Bronchial epithelial cell (primary cell): ENCODE data around the gene PEX14. TPM values are rescaled to one million over a fixed set of nuclear protein-coding genes. Genes with fewer than 3 reads are reported as not detected.
A peak's percentile ranks its signal among the peaks of the same experiment; 100 is the strongest.

Experiments used
- DNase-seq: peaks from one replicate; pipeline ENCODE4 v3.0.0-alpha.2; 2010; ENCODE audit warnings: low read depth
- FAIRE-seq: peaks from 2 replicates; lab custom pipeline; 2011; peaks lifted over from hg19 to GRCh38; lab: Jason Lieb, UNC
- H3K27me3 ChIP-seq: 2 replicates; pipeline ENCODE4 v1.5.1; 2011; ENCODE audit warnings: low read length; ENCODE audit not compliant: control insufficient read depth, insufficient read depth
- H3K36me3 ChIP-seq: 2 replicates; pipeline ENCODE4 v1.5.1; 2011; ENCODE audit warnings: low read length; ENCODE audit not compliant: control insufficient read depth, insufficient read depth
- H3K4me3 ChIP-seq: 2 replicates; pipeline ENCODE4 v1.5.1; 2011; ENCODE audit warnings: mild to moderate bottlenecking, low read depth, low read length, control low read depth
- total RNA-seq: library from RNA; depleted of rRNA; stranded (reverse); fragments of >200 nt; gene quantifications from 2 replicates; pipeline ENCODE4 v1.2.1, GENCODE V29; 2014
- TF ChIP-seq, protein P1 (sequence below): IDR thresholded peaks from 2 replicates; pipeline ENCODE4 v1.5.1; 2011; ENCODE audit warnings: mild to moderate bottlenecking, moderate library complexity, low read length, control low read depth, inconsistent platforms; ENCODE audit not compliant: insufficient read depth, severe bottlenecking

PEX14 gene
- total RNA-seq, 1 donor from 2014 or later: 8.7 TPM

DNA sequence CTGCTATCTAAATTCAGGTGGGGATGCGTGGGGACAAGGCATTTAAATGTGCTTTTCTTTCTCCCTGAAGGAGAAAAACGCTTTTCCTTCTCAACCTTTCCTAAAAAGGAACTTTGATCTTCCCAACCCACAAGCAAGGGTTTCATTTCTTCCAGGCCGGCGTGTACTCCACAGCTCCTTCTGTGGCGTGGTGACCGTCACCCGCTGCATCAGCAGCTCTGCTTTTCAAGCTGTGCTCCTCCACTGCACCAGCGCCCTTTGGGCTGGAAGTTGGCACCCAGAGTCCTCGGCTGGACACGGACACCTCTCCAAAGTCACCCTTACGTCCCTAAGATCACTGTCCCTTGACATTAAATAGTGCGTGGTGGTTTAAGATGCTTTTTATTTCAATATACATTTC is 54.3 kb downstream of the PEX14 start:
- FAIRE-seq (no peak), DNase-seq (no peak)
- Histone ChIP-seq H3K4me3 (no peak overlapping the region), H3K36me3 (no peaks in the 10 kb centered on the region), H3K27me3 (no peaks in the 10 kb centered on the region)
- TF ChIP-seq, protein P1, sequence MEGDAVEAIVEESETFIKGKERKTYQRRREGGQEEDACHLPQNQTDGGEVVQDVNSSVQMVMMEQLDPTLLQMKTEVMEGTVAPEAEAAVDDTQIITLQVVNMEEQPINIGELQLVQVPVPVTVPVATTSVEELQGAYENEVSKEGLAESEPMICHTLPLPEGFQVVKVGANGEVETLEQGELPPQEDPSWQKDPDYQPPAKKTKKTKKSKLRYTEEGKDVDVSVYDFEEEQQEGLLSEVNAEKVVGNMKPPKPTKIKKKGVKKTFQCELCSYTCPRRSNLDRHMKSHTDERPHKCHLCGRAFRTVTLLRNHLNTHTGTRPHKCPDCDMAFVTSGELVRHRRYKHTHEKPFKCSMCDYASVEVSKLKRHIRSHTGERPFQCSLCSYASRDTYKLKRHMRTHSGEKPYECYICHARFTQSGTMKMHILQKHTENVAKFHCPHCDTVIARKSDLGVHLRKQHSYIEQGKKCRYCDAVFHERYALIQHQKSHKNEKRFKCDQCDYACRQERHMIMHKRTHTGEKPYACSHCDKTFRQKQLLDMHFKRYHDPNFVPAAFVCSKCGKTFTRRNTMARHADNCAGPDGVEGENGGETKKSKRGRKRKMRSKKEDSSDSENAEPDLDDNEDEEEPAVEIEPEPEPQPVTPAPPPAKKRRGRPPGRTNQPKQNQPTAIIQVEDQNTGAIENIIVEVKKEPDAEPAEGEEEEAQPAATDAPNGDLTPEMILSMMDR: no peak

DNA sequence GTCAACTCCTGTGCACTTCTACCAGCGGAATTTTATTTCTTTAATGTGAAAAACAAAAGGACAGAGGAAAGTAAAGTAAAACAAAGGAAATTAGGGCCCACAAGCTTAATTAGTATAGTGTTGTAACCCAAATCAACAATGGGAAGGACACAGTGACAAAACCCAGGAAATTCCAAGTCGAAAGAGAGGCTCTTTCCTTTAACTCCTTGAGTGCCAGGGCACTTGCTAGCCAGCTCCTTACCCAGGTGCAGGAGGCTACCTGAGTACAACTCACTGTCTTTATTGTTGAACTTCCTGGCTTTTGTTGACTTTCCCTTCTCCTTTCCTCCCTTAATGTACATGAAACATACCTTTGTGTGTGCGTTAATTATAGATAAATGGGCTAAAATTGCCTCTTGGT is 55.0 kb downstream of the PEX14 start:
- no peaks in the 10 kb centered on the region for H3K27me3 ChIP-seq
- FAIRE-seq: no peak
- H3K4me3 ChIP-seq: no peak overlapping the region
- TF ChIP-seq, protein P1: no peak
- no peak for DNase-seq
- no peaks in the 10 kb centered on the region for H3K36me3 ChIP-seq

DNA sequence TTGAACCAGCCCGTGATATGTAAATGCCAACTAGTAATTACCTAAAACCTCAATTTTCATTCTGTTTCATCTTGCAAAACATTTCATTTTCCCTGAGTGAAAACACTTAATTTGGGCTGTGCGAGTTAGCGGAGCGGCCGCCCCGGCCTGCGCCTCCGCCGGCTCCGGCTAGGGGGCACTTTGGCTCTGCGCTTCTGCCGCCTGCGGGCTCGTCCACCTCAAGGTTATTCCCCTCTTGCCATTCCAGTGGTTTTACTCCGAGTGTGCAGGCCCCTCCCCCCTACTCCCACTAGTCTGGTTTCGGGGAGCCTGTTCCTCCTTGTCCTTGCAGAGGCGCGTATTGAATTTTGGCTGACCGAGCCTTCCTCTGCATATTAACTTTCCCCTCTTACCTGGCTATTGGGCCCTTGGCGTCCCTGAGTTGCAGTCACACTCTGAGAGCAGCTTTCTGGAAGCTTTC is 55.6 kb downstream of the PEX14 start:
- TF ChIP-seq, protein P1: peak; percentile 94
- no peaks in the 10 kb centered on the region for H3K36me3 ChIP-seq
- no peak for FAIRE-seq
- DNase-seq: peak; percentile 65
- peak overlapping the region; percentile 2 for H3K4me3 ChIP-seq
- no peaks in the 10 kb centered on the region for H3K27me3 ChIP-seq

DNA sequence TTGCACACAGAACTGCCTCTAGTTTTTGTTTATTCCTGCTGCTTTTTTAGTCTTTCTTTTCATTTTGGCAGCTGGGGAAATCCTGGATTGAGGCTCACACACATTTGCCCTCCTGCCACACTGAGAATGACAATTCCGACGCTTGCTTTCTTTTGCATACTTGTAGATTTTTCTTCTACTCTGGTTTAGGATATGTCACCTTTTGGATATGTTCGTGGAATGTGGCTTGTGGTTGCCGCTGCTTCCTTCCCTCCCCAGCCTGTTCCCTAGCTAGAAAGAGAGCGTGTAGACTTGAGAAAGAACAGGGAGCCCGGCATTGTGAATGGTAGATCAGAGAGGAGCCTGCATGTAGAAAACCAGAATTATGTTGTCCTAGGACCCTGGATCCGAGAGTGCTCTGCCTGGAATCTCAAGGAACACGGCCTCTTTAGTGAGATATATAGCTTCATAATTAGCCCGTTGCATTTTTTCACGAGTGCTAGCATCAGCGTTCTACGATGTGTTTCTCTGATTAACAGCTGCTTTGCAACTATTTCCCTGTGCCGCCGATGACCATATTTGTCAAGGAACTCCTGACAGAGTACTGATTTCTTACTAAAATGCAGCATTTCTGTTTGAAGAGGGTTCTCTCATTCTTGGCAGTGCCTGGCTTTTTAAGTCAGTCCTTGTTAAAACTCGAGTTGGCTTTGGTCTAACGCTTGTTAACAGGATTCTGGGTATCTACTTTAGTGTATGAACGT is 56.2 kb downstream of the PEX14 start:
- Histone ChIP-seq H3K4me3 (peak overlapping the region; percentile 2), H3K27me3 (no peaks in the 10 kb centered on the region), H3K36me3 (no peaks in the 10 kb centered on the region)
- DNase-seq (peak; percentile 44), FAIRE-seq (no peak)
- TF ChIP-seq, protein P1: no peak

DNA sequence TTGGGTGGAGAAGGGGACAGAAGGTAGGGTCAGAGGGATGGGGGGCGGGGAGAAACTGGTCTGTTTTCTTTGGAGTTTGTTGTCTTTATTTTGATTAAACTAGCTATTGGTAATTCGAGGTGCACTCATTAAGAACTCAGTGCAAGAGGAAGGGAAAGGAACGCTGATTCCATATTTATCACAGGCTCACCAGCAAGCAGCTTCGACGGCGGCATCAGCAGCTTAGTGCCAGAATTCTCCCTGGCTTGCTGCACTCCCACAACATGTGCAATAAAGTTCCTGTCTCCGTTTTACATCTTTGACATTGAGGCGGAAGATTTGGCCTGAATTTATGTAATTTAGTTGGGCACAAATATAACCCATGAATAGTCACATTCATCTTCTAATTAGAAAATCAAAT is 57.6 kb downstream of the PEX14 start:
- H3K27me3 ChIP-seq: no peaks in the 10 kb centered on the region
- peaks cover 4% of the 10 kb centered on the region for H3K36me3 ChIP-seq
- DNase-seq: no peak
- no peak for FAIRE-seq
- TF ChIP-seq, protein P1: no peak
- no peak overlapping the region for H3K4me3 ChIP-seq
